IMR-90 (cell line): Measurements from ENCODE around the gene ZNF284. TPM values are rescaled to one million over a fixed set of nuclear protein-coding genes. Genes with fewer than 3 reads are reported as not detected.

Source experiments
- ATAC-seq: fragments of 200-7000 bp; cut with Tn5 transposase; 2 replicates; pipeline ENCODE4 v1.9.1; 2020; ENCODE audit warnings: low read depth, mild to moderate bottlenecking, moderate library complexity
- BruUV-seq: library from RNA; stranded (reverse); fragments of 400-500 nt; replicated peaks from 2 replicates; lab custom pipeline; 2021; lab: Mats Ljungman, UMichigan
- CTCF ChIA-PET: fragments of 300-600 bp; formaldehyde crosslinking; extraction: SDS; loops from one replicate; lab custom pipeline; 2021; ENCODE audit warnings: antibody characterized with exemption; lab: Yijun Ruan, JAX
- POLR2A ChIA-PET: fragments of 300-600 bp; sonication (Branson Sonifier 250); formaldehyde crosslinking; loops from one replicate; lab custom pipeline; 2022; ENCODE audit warnings: antibody characterized with exemption; ENCODE audit not compliant: unreplicated experiment; lab: Charles Lee
- DNase-seq: peaks from one replicate; pipeline ENCODE4 v3.0.0; 2013
- H2AFZ ChIP-seq: replicated peaks from 2 replicates; pipeline ENCODE3; 2013; ENCODE audit warnings: low read length, mild to moderate bottlenecking; ENCODE audit not compliant: poor library complexity
- H2AK5ac ChIP-seq: 2 replicates; pipeline ENCODE4 v1.6.1; 2013; ENCODE audit warnings: low read depth, low read length, inconsistent platforms
- H2AK9ac ChIP-seq: replicated peaks from 2 replicates; pipeline ENCODE3; 2013; ENCODE audit warnings: mild to moderate bottlenecking, low read depth, low read length, moderate library complexity; ENCODE audit not compliant: poor library complexity
- H2BK120ac ChIP-seq: 2 replicates; pipeline ENCODE4 v1.6.1; 2013; ENCODE audit warnings: low read depth, low read length, inconsistent platforms
- H2BK15ac ChIP-seq: 3 replicates; pipeline ENCODE4 v1.6.1; 2013; ENCODE audit warnings: low read depth, low read length, inconsistent platforms
- H2BK20ac ChIP-seq: 2 replicates; pipeline ENCODE4 v1.6.1; 2013; ENCODE audit warnings: low read depth, mild to moderate bottlenecking, inconsistent platforms, low read length, moderate library complexity
- H2BK5ac ChIP-seq: 2 replicates; pipeline ENCODE4 v1.6.1; 2013; ENCODE audit warnings: mild to moderate bottlenecking, low read depth, low read length, inconsistent platforms; ENCODE audit not compliant: poor library complexity, severe bottlenecking
- H3K14ac ChIP-seq: replicated peaks from 2 replicates; pipeline ENCODE4 v1.6.1; 2013; ENCODE audit warnings: low read depth, low read length, inconsistent platforms
- H3K18ac ChIP-seq: 2 replicates; pipeline ENCODE4 v1.6.1; 2013; ENCODE audit warnings: low read depth, low read length, control low read depth
- H3K23ac ChIP-seq: 2 replicates; pipeline ENCODE4 v1.6.1; 2013; ENCODE audit warnings: low read depth, low read length, inconsistent platforms
- H3K27ac ChIP-seq: 2 replicates; pipeline ENCODE4 v1.5.1; 2013; ENCODE audit warnings: mild to moderate bottlenecking, control low read depth, low read length; ENCODE audit not compliant: insufficient read depth
- H3K27me3 ChIP-seq: 2 replicates; pipeline ENCODE4 v1.6.1; 2013; ENCODE audit warnings: low read length; ENCODE audit not compliant: control insufficient read depth, insufficient read depth
- H3K36me3 ChIP-seq: 2 replicates; pipeline ENCODE4 v1.6.1; 2013; ENCODE audit warnings: low read length, mixed read lengths; ENCODE audit not compliant: control insufficient read depth, insufficient read depth
- H3K4ac ChIP-seq: 2 replicates; pipeline ENCODE4 v1.6.1; 2013; ENCODE audit warnings: low read depth, low read length, inconsistent platforms
- H3K4me1 ChIP-seq: 2 replicates; pipeline ENCODE4 v1.6.1; 2013; ENCODE audit warnings: low read length, mixed read lengths; ENCODE audit not compliant: control insufficient read depth, insufficient read depth
- H3K4me2 ChIP-seq: 2 replicates; pipeline ENCODE4 v1.6.1; 2013; ENCODE audit warnings: low read depth, mild to moderate bottlenecking, control low read depth, low read length, moderate library complexity
- H3K4me3 ChIP-seq: 2 replicates; pipeline ENCODE4 v1.5.1; 2013; ENCODE audit warnings: low read depth, mild to moderate bottlenecking, control low read depth, low read length, moderate library complexity; ENCODE audit not compliant: insufficient read depth
- H3K56ac ChIP-seq: 2 replicates; pipeline ENCODE4 v1.6.1; 2013; ENCODE audit warnings: low read length, inconsistent platforms; ENCODE audit not compliant: insufficient read depth; ENCODE audit errors: extremely low read depth
- H3K79me1 ChIP-seq, 2 experiments: 2 replicates each; pipeline ENCODE4 v1.6.1; 2013; ENCODE audit warnings: low read length in 2 of 2, inconsistent platforms in 1 of 2, low read depth in 1 of 2
- H3K9ac ChIP-seq: 2 replicates; pipeline ENCODE4 v1.6.1; 2013; ENCODE audit warnings: low read depth, low read length, control low read depth
- H3K9me1 ChIP-seq: 2 replicates; pipeline ENCODE4 v1.6.1; 2013; ENCODE audit warnings: low read length, inconsistent platforms; ENCODE audit not compliant: insufficient read depth
- H3K9me3 ChIP-seq: 2 replicates; pipeline ENCODE4 v1.6.1; 2013; ENCODE audit warnings: low read length; ENCODE audit not compliant: control insufficient read depth, insufficient read depth
- H4K20me1 ChIP-seq: 2 replicates; pipeline ENCODE4 v1.6.1; 2013; ENCODE audit warnings: low read length, inconsistent platforms; ENCODE audit not compliant: insufficient read depth
- H4K5ac ChIP-seq: 2 replicates; pipeline ENCODE4 v1.6.1; 2013; ENCODE audit warnings: mild to moderate bottlenecking, low read depth, low read length, control low read depth
- H4K8ac ChIP-seq, 2 experiments: 2 replicates each; pipeline ENCODE4 v1.6.1; 2013; ENCODE audit warnings: low read depth in 2 of 2, low read length in 2 of 2, control low read depth in 1 of 2, inconsistent platforms in 1 of 2
- H4K91ac ChIP-seq: 2 replicates; pipeline ENCODE4 v1.6.1; 2013; ENCODE audit warnings: low read depth, low read length, inconsistent platforms; ENCODE audit not compliant: insufficient read depth
- CEBPB ChIP-seq: IDR thresholded peaks from 2 replicates; pipeline ENCODE4 v1.6.1; 2012; ENCODE audit warnings: low read depth, low read length, improper control_type of control experiment
- CHD1 ChIP-seq: IDR thresholded peaks from 2 replicates; pipeline ENCODE4 v1.6.1; 2012; ENCODE audit warnings: low read depth, low read length, improper control_type of control experiment
- CTCF ChIP-seq: conservative IDR thresholded peaks from 2 replicates; pipeline ENCODE4 v1.5.1; 2012; ENCODE audit warnings: mild to moderate bottlenecking, low read depth, low read length, improper control_type of control experiment
- ELK1 ChIP-seq: fragments of 150-350 bp; IDR thresholded peaks from 2 replicates; pipeline ENCODE4 v1.6.1; 2016; ENCODE audit warnings: low read depth, mild to moderate bottlenecking, low read length, moderate library complexity, borderline replicate concordance
- FOS ChIP-seq: fragments of 150-350 bp; IDR thresholded peaks from 2 replicates; pipeline ENCODE4 v1.6.1; 2016; ENCODE audit warnings: low read depth, low read length
- POLR2A ChIP-seq: IDR thresholded peaks from 2 replicates; pipeline ENCODE4 v1.6.1; 2012; ENCODE audit warnings: mild to moderate bottlenecking, low read depth, low read length
- RCOR1 ChIP-seq: IDR thresholded peaks from 2 replicates; pipeline ENCODE4 v1.6.1; 2012; ENCODE audit warnings: mild to moderate bottlenecking, low read length, improper control_type of control experiment; ENCODE audit not compliant: insufficient replicate concordance
- WGBS, 2 experiments: methylation state at CpG; one replicate each; pipeline versions ENCODE4 v1.1.5 to v1.1.7; 2013; ENCODE audit warnings: missing lambda C conversion rate in 2 of 2; ENCODE audit not compliant: insufficient read length in 1 of 2; ENCODE audit errors: extremely low coverage in 2 of 2; 5-methylcytosine and 5-hydroxymethylcytosine counted together
- dilution Hi-C: fragments of 300-500 bp; cut with HindIII; formaldehyde crosslinking; loops from one replicate; pipeline ENCODE4 v1.14.3; 2018; ENCODE audit warnings: low sequenced_read_pairs; ENCODE audit not compliant: unreplicated experiment
- in situ Hi-C: fragments of 300-500 bp; cut with MboI; formaldehyde crosslinking; loops from 3 replicates; pipeline ENCODE4 v1.14.3; 2019; ENCODE audit warnings: low sequenced_read_pairs, inconsistent platforms, mixed read lengths
- intact Hi-C: fragments of 100-400 bp; cut with micrococcal nuclease; formaldehyde crosslinking; loops from 2 replicates; pipeline ENCODE4 v1.10.0; 2022
- polyA plus RNA-seq, 3 experiments: library from polyadenylated mRNA; depleted of rRNA; stranded (reverse); fragments of >200 nt; gene quantifications; 2 replicates each; pipeline ENCODE4 v1.2.3, GENCODE V29; 2012; ENCODE audit warnings: low replicate concordance in 1 of 3
- total RNA-seq: library from RNA; depleted of rRNA; stranded (reverse); fragments of >200 nt; gene quantifications from 2 replicates; pipeline ENCODE4 v1.2.3, GENCODE V29; 2012

ZNF284 gene
- total and polyA plus RNA-seq, 2 of the 4 experiments (the other 2 are of a cell fraction) = 1.2 to 4.1 TPM

- no peaks in the 10 kb centered on the region for H4K20me1 ChIP-seq
- H2BK15ac ChIP-seq = no peak overlapping the region
- POLR2A ChIA-PET = no interaction called here
- no peak overlapping the region for H2BK120ac ChIP-seq
- H2AK9ac ChIP-seq = no peak overlapping the region
- WGBS, 2 experiments = 29% methylated on average over 1 of the region's 2 CpGs; no CpG with 5 or more reads in 1 of the 2 experiments
- no peak overlapping the region for H3K14ac ChIP-seq
- H2AK5ac ChIP-seq = no peak overlapping the region
- intact Hi-C loops (no loop called here), dilution Hi-C loops (no loop called here), in situ Hi-C loops (no loop called here)
- no peaks in the 10 kb centered on the region; the same call in 1 of the 2 replicates for H3K27me3 ChIP-seq
- no peak overlapping the region for H4K8ac ChIP-seq
- TF ChIP-seq CHD1 (no peak), POLR2A (no peak), CEBPB (no peak), ELK1 (no peak), CTCF (no peak), RCOR1 (no peak), FOS (no peak)
- ATAC-seq (no peak), DNase-seq (no peak)
- H4K91ac ChIP-seq = no peak overlapping the region
- no peak overlapping the region for H3K4me3 ChIP-seq
- H3K9me1 ChIP-seq = no peaks in the 10 kb centered on the region
- H3K56ac ChIP-seq = no peak overlapping the region
- no peaks in the 10 kb centered on the region for H3K4me1 ChIP-seq
- no peak overlapping the region for H3K23ac ChIP-seq
- H3K36me3 ChIP-seq = no peaks in the 10 kb centered on the region
- CTCF ChIA-PET = no interaction called here
- no peak overlapping the region for H3K4me2 ChIP-seq
- no peaks in the 10 kb centered on the region for H3K9me3 ChIP-seq
- BruUV-seq = no TSS peak
- no peak overlapping the region for H2AFZ ChIP-seq
- no peak overlapping the region for H2BK5ac ChIP-seq
- H2BK20ac ChIP-seq = no peak overlapping the region
- H3K79me1 ChIP-seq = no peaks in the 10 kb centered on the region
- H3K18ac ChIP-seq = no peak overlapping the region
- no peak overlapping the region for H4K5ac ChIP-seq
- H3K4ac ChIP-seq = no peak overlapping the region
- no peak overlapping the region for H3K9ac ChIP-seq
- H3K27ac ChIP-seq = no peak overlapping the region
These were observed 29.8 kb upstream of the ZNF284 start for GRCh38 chr19:44042147-44042546.
